ENCODE data around the gene FGF1. TPM values are rescaled to one million over a fixed set of nuclear protein-coding genes. Genes with fewer than 3 reads are reported as not detected.

The FGF1 gene
- total and polyA plus RNA-seq, 11 donors = 8.7 to 74.7 (median 49.0) TPM

GRCh38 chr5:142694092-142694856, 8.4 kb upstream of the FGF1 start:
- DNase-seq (no peak), ATAC-seq (no peak)
- WGBS, 4 donors = 87 to 96% (median 94%) methylated on average over 7 of the region's 7 CpGs
- Histone ChIP-seq H3K9me3 (no peaks in the 10 kb centered on the region), H3K27ac (peak overlapping the region in 2 of 12 donors; percentile 5 to 90), H3K4me1 (peaks cover 7 to 69% (median 32%) of the 10 kb centered on the region in 12 donors), H3K36me3 (no peaks in the 10 kb centered on the region), H3K4me3 (peak overlapping the region in 4 of 12 donors; percentile 17 to 54 (median 50)), H3K27me3 (no peaks in the 10 kb centered on the region)
- TF ChIP-seq POLR2A (IDR thresholded peaks at IDR 0.05) = no peak
- TF ChIP-seq CTCF (IDR thresholded peaks at IDR 0.05) = peak in 3 of 12 donors; percentile 14 to 27 (median 19)
- intact Hi-C loops (cut with DNase I) = loop anchor here in 5 of 10 donors (10.0 kb wide), 4 partner anchors 379 to 699 kb away; partner anchors contain the start of gene GNPDA1 (in 1 of the 5)

- 74 to 95% (median 86%) methylated on average over 3 of the region's 3 CpGs for WGBS, 4 donors
- intact Hi-C loops (cut with DNase I) = loop anchor here in 5 of 10 donors (10.0 kb wide), 4 partner anchors 378 to 698 kb away; partner anchors contain the start of gene GNPDA1 (in 1 of the 5)
- Histone ChIP-seq H3K4me1 (peaks cover 0 to 68% (median 30%) of the 10 kb centered on the region in 12 donors), H3K9me3 (no peaks in the 10 kb centered on the region), H3K27me3 (no peaks in the 10 kb centered on the region), H3K27ac (no peak overlapping the region), H3K36me3 (no peaks in the 10 kb centered on the region), H3K4me3 (no peak overlapping the region)
- no peak for ATAC-seq
- TF ChIP-seq CTCF (IDR thresholded peaks at IDR 0.05) = no peak
- no peak for TF ChIP-seq POLR2A (IDR thresholded peaks at IDR 0.05)
- no peak for DNase-seq
Observed at GRCh38 chr5:142692321-142692894, 6.5 kb upstream of the FGF1 start.

- Histone ChIP-seq H3K27ac (no peak overlapping the region), H3K4me1 (peaks cover 0 to 68% (median 29%) of the 10 kb centered on the region in 12 donors), H3K9me3 (no peaks in the 10 kb centered on the region), H3K4me3 (no peak overlapping the region), H3K27me3 (no peaks in the 10 kb centered on the region), H3K36me3 (no peaks in the 10 kb centered on the region)
- TF ChIP-seq POLR2A (IDR thresholded peaks at IDR 0.05) (no peak), CTCF (IDR thresholded peaks at IDR 0.05) (no peak)
- 72 to 84% (median 81%) methylated on average over 4 of the region's 4 CpGs for WGBS, 4 donors
- ATAC-seq (no peak), DNase-seq (no peak)
- intact Hi-C loops (cut with DNase I) = loop anchor here in 5 of 10 donors (10.0 kb wide), 4 partner anchors 376 to 696 kb away; partner anchors contain the start of gene GNPDA1 (in 1 of the 5)
Observed at GRCh38 chr5:142690667-142691066, 4.8 kb upstream of the FGF1 start.

- intact Hi-C loops (cut with DNase I) = no loop called here
- Histone ChIP-seq H3K4me1 (peaks cover 0 to 74% (median 44%) of the 10 kb centered on the region in 12 donors), H3K9me3 (no peaks in the 10 kb centered on the region), H3K36me3 (no peaks in the 10 kb centered on the region), H3K27me3 (no peaks in the 10 kb centered on the region), H3K27ac (peak overlapping the region in 9 of 12 donors; percentile 17 to 88 (median 67)), H3K4me3 (no peak overlapping the region)
- TF ChIP-seq CTCF (IDR thresholded peaks at IDR 0.05) (no peak), POLR2A (IDR thresholded peaks at IDR 0.05) (no peak)
- ATAC-seq (no peak), DNase-seq (no peak)
- 43 to 62% (median 56%) methylated on average over 5 of the region's 5 CpGs for WGBS, 4 donors
Observed at GRCh38 chr5:142689081-142689480, 3.2 kb upstream of the FGF1 start.

All from heart left ventricle (tissue), 16 donors.